GM19023 (cell line): ENCODE data around the gene AUTS2.
"Not testable (repeated sequence)": the region's sequence is repeated elsewhere in the genome, so short reads cannot be mapped to it uniquely, and the experiment has no call there.

Experiments
- ATAC-seq: cut with Tn5 transposase; IDR thresholded peaks from one replicate; pipeline ENCODE4 v1.9.1; 2021; ENCODE audit warnings: mild to moderate bottlenecking, moderate library complexity; ENCODE audit not compliant: unreplicated experiment

AUTS2 gene

DNA sequence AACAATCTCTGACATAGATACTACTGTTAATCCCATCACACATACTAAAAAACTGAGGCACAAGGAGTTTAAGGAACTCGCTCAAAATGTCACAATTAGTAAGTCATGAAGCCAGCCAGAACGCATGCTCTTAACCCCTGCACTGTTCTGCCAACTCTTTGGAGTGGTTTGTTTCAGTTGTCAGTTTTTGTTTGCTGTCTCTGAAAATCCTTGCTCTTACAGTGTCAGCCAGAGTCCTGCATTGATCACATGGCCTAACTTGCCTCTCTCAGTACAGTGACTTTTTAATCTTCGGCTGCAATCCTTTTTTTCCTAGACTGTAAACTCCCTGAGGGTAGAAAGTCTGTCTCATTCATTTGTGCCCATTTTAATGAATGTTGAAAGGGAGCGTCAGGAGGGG is 753.8 kb downstream of the AUTS2 start:
- no peak for ATAC-seq

DNA sequence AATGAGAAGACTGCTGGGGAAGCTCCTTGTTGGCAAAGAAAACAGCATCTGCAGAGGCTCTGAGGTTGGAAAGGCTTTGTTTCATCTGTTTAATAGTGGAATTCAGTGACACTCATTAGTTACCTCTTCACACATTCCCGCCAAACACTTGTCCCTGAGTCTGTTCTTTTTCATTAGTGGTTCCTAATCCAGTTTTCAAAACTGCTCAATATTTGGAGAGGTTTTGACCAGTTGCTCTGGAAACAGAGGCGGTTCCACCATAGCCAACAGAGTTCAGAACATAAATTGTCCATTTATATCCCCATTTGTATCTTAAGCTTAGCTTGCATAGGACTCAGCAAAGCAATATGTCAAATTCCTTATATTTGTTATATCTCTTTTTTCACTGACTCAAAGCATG is 754.6 kb downstream of the AUTS2 start:
- no peak for ATAC-seq

DNA sequence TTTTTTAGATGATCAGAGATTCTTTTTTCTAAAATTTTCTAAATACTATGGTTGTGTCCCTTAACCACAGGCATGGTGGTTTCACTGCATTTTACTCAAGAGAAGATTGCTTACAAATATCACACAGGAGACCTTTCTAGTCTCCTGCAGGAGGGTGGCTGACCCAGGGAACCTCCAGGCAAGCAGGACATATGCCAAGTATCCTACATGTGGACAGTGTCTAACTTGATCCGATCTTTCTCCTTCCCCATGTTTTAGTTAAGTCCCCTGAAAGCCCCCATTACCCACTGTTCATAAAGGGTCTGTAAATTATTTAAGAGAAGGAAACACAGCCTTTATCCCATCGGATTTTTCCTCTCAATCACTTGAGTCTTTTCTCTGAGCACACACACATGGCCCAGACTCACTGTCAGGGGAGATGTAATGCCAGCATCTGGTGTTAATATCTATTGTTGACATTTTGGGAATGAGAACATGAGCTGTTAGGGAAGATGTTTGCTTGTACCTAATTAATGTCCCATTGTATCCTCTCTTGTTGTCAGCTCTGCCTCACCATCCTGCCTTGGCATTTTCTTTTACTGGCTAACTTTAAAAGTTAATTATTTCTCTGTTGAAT is 755.2 kb downstream of the AUTS2 start:
- no peak for ATAC-seq

DNA sequence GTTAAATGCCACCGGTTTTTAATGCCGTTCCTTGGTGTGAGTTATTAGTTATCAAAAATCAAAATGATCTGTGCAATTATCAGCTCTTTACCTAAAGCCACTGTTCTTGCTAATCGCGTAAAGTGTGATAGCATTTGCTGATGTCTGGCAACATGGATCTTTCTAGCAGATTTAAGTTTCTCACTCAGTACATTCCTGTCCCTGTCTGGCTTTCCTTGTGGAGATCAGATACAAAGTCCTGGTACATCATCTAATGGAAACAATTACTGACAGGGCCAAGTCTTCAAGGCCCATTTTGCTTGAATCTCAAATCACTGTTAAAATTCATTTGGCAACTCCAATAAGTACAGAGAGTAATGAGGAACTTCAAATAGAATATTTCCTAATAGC is 755.7 kb downstream of the AUTS2 start:
- ATAC-seq = no peak

DNA sequence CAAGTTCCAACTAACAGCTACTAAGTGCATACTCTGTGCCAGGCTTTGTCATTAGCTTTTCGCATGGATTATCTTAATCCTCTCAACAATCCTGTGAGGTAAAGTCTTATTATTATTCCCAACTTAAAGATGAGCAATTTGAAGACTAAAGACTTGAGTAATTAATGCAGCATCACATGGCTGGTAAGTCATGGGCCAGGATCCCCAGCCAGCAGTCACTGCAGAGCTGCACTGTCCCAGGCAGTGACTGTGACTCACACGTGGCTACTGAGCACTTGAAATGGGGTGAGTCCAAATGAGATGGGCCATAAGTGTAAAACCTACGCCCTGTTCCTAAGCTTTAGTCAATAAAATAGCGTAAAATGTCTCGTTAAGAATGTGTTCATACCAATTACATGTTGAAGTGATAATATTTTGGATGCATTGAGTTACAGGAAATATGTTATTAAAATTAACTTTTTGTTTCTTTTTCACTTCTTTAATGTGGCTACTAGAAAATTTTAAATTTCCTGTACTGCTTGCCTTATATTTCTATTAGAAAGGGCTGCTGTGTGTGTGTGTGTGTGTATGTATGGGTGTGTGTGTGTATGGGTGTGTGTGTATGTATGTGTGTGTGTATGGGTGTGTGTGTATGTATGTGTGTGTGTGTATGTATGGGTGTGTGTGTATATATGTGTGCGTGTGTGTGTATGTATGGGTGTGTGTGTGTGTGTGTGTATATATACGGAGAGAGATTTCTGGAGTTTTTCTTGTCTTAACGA is 756.3 kb downstream of the AUTS2 start:
- no peak for ATAC-seq

DNA sequence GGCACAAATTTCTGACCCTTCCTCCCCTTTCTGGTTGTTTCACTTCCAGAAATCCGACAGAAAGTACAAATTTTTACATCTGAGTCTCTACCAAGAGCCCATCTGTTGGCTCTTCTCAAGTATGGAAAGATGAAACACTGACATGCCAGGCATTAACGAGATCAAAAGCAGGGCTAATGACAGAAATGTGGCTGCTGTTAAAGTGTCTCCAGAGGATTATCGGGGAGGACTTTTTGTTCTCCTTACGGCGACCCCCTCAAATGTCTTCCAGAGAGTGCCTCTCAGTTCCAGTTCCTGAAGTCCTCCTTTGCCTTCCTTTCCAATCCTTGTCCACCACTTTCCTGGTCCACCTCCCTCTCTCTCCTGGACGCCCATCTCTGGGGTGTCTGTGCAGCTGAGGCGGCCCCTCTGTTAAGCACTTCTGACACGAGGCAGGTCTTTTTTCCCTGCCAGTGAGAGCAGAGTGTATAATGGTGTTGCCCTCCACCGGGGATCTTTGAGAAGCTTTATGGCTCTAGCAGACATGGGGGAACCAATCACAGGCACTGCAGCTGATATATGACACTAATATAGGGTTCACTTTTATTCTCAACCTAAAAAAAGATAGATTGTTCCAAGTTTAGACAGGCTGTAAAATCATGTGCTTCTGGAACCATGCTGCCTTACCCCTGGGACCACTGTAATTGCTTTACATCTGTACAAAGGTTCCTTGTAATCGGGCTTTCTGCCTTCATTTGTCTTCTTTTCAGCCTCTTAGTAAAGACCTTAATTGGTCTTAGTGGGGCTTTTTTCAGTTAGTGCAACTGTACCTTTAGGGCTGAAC is 757.1 kb downstream of the AUTS2 start:
- no peak for ATAC-seq

DNA sequence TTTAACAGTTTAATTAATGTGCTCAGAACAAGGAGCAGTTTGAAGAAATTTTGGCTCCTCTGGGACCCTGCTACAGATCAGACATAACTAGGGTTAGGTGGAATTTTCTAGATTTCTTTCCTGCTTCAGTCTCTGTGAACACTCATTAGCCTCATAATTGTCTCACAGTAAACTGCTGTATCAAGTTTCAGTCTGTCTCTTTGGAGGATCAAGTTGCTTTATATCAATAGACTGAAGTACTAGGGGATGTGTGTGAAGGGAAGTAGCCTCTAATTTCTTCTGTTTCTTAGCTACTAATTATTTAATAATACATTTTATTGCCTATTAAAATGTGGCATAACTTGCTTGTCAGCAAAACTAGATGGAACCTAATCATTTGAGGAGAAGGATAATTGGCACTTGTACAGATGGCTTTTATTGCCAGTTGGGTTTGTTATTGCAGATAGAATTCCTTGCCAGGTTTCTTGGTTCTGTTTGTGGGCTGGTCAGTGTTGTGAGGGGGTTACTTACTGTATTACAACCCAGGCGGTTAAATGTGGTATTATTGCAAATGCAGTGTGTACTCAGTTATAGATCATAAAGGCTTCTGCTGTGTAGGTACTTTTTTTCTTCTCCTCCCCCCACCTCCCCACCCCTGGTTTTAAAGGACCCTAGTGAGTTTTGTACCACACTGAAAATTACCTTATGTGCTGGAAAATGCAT is 758.0 kb downstream of the AUTS2 start:
- no peak for ATAC-seq

DNA sequence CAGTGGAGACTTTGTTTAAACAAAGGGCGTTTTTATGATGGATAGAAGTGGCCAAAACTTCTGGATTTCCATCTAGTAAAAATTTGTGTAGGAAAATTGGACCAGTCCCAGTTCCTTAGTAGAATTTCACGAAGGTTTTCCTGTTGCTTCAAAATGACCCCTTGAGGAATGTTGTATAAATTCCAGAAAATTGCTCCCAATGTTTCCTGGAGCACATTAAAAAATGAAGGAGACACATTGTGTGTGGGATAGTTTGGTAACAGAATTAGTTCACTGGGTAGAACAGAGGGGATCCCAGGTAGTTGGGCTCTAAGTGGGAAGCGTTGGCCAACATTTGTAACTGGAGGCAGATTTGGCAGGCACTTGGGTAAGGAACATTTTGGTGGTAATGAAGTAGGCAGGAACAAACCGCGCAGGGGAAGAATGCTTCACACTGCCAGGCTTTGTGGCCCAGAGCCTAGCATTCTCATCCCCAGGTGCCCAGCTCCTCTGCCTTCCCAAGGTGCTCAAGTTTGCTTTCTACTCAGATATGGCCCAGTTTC is 758.6 kb downstream of the AUTS2 start:
- no peak for ATAC-seq

DNA sequence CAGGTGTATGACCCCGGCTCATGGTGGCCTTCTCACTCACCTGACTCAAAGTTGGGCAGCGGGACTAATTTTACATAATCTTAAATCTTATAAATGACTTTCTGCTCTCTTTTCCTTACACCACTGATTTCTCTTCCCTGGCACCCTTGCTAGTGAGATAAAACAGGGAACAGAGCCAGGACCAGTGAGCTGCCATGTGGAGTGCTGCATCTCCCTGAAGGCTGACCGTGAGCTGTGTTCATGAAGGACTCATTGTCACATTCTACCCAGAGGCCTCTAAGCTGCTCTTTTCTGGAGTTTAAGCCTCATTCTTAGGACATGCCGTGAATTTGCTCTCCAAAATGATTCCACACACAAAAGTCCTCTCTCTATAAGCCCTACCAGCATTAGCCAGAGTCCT is 762.3 kb downstream of the AUTS2 start:
- no peak for ATAC-seq

DNA sequence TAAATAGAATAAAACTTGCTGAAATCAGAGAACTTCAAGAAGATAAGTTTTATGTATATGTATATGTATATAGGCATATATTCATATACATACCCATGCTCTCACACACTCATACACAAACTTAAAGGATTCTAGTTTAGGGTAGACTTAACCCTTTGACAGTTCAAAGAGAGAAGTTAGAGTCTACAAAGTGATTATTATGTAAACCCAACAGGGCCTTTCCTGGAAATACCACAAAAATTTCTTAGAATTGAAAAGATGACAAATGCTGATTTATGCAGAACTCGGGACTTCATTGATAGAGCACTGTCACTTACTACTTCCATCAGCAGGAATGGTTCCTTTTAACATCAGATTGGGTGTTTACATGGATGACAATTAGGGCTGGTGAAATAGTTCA is 763.5 kb downstream of the AUTS2 start:
- ATAC-seq = no peak

DNA sequence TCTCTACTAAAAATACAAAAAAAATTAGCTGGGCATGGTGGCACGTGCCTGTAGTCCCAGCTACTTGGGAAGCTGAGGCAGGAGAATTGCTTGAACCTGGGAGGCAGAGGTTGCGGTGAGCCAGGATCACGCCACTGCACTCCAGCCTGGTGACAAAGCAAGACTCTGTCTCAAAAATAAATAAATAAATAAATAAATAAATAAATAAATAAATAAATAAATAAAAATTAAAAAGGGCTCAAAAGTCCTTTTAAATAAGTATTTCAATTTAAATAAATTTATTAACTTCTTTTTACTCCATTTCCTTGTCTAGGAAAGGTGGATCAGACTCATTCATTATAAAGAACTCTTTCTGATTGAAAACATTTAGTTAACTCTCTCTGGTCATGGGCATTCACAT is 766.1 kb downstream of the AUTS2 start:
- ATAC-seq = not testable (repeated sequence)

DNA sequence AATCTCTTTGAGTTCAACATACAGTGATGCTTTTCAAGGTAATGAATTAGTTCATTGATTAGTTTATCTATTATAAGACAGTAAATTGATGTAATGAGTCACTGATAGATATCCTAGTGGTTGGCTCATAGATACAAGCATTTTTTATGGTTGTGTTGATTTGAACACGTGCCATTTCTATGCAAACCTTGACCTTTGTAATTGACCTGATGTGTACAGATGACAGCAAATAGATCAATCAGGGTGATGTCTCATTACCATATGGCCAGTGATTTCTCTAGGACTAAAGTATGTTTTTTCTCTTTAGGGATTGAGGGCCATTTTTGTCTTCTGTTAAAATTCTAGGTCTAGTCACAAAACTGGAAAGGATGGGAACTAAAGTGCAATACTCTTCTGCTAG is 773.4 kb downstream of the AUTS2 start:
- no peak for ATAC-seq

DNA sequence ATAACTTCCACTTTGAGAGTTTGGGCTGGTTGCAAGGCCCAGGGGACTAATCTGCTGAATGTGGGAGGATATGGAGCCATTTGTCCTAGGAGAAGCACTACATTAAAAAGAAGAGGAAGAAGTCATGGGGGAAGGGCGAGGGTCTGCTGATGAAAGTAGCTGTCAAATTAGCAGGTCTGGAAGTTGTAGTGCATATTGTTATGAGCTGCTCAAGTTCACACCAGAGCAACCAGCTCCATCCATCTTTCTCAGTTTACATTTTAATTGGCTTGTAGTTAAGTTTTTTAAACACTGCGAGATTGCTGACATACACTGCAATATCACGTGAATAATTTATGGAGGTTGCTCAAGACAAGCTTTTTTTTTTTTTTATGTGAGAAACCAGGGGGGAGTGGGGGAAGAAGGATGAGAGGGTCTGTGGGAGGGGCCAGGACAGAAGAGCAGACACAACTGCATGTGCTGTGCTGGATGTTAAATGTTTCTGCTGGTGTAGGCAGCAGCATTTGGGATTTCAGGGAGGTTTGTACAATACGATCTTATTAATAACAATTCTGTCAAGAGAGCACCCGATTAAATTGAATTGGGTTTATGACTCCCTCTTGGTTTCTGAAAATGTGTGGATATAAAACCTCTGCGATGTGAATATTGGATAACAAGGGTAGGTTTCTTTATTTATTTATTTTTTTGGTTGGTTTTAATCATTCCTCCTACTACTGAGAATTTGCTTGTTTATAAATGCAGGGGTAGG is 774.7 kb downstream of the AUTS2 start:
- ATAC-seq = no peak

DNA sequence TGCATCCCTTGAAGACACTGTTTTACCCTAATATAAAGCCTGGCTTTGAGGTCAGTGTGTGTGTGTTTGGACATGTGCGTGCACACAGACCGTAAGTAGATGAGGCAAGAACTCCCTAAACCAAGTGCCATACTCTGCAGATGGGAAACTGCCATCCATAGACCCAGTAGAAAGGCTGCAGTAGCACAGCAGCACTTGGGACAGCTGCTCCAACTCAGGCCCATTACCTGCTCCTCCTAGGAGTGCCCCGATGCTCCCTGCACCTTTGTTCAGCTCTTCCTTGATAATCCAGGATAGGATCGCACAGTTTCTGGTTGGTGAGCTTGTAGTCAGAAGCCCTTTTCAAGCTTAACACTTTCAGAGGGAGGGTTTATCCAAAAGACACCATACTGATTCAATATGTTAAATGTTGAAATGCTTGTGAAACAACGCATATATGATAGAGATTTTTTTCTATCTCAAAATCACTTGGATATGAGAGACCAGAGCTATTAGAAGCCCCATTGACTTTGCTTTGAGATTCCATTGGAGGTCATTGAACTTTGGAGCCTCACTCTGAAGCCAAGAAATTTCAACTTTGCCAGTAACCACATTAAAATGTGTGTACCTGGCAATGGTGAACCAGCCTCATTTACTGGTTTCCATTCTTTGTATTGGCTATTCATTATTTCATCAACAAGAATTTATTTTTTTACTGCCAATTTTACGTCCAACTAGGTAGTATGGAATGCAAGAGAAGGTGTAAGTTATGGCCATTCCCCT is 776.7 kb downstream of the AUTS2 start:
- ATAC-seq = no peak

DNA sequence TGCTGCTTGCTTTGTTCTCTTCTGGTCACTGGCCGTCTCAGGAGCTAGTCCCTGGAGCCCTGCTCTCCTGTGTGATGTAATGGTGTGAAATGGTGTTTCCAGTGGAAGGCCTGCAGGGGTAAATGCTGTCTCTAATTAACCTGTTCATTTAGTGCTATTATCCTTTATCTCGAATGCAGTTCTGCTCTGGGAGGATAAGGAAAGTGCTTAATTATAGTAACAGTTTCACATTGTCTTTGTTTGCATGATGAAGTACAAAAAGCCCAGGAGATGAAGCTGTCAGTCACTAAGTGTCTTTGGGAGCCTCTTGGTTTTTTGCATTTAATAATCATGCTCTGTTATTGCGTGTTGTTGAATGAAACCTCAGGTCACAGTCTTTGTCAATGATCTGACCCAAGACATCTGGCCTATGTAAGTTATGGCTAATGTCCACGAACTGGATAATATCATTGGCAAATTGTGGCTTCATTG is 778.3 kb downstream of the AUTS2 start:
- no peak for ATAC-seq

DNA sequence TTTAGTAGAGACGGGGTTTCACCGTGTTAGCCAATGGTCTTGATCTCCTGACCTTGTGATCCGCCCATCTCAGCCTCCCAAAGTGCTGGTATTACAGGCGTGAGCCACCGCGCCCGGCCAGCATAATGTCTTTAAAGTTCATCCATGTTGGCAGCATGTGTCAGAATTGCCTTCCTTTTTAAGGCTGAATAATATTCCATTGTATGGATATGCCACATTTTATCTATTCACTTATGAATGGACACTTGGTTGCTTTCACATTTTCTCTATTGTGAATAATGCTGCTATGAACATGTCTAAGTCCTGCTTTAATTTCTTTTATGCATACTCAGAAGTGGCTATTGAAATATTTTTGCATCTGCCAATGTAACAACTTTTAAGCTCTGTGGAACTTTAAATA is 779.7 kb downstream of the AUTS2 start:
- ATAC-seq = no peak

DNA sequence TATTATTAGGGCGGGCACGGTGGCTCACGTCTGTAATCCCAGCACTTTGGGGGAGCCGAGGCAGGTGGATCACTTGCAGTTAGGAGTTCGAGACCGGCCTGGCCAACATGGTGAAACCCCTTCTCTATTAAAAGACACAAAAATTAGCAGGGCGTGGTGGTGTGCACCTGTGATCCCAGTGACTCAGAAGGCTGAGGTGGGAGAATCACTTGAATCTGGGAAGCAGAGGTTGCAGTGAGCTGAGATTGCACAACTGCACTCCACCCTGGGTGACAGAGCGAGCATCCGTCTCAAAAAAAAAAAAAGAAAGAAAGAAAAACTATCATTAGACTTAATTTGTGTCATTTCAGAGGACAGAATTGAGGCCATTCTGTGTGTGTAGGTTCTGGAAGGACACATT is 780.9 kb downstream of the AUTS2 start:
- no peak for ATAC-seq

DNA sequence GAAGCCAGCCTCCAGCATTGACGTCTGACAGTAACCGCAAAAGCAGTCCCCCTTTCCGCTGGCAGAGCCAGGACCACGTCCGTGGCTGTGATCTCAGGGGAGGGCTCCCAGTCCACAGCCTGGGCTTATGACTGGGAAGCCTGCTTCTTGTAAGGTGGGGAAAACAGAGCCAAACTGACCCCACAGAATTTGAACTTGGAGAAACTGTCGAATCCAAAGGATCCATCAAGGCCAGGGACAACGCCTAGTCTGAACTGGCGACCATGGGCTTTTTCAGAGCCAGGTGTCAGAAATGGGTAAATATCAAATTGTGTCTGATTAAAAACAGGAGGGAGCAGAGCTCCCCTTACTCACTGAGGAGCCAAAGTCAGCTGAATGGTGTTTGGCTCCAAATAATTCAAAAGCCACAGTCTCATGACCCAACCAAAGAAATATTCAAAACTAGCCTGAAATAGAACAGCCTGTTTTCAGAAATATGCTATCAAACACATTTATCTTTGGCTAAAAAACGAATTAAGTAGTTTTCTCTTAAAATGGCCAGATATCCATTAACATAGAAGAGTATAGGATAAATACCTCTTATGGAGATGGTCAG is 782.2 kb downstream of the AUTS2 start:
- no peak for ATAC-seq
